LNCaP clone FGC (cell line): ENCODE data around the gene AIG1.
"Not testable (repeated sequence)": the region's sequence is repeated elsewhere in the genome, so short reads cannot be mapped to it uniquely, and the experiment has no call there.

Experiments used
- DNase-seq: peaks from one replicate; pipeline ENCODE4 v3.0.0-alpha.2; 2011; ENCODE audit warnings: low read depth
- H3K4me3 ChIP-seq: 2 replicates; pipeline ENCODE4 v1.5.1; 2011; ENCODE audit warnings: mild to moderate bottlenecking, low read depth, low read length, control low read depth
- CTCF ChIP-seq: IDR thresholded peaks from 2 replicates; pipeline ENCODE4 v1.5.1; 2012; ENCODE audit warnings: mild to moderate bottlenecking; ENCODE audit not compliant: control insufficient read depth, insufficient read depth; ENCODE audit errors: extremely low read depth

The AIG1 gene

GRCh38 chr6:143295932-143296331 lies 235.2 kb downstream of the AIG1 start:
- no peak for TF ChIP-seq CTCF
- H3K4me3 ChIP-seq: no peak overlapping the region
- no peak for DNase-seq

GRCh38 chr6:143298071-143298470 lies 237.4 kb downstream of the AIG1 start:
- no peak for TF ChIP-seq CTCF
- DNase-seq: no peak
- no peak overlapping the region for H3K4me3 ChIP-seq

- no peak for DNase-seq
- TF ChIP-seq CTCF: no peak
- no peak overlapping the region for H3K4me3 ChIP-seq
These were observed 238.8 kb downstream of the AIG1 start for GRCh38 chr6:143299253-143300166.

GRCh38 chr6:143301188-143301587 lies 240.5 kb downstream of the AIG1 start:
- H3K4me3 ChIP-seq: no peak overlapping the region
- no peak for DNase-seq
- TF ChIP-seq CTCF: no peak

- DNase-seq, H3K4me3 ChIP-seq: not testable (repeated sequence)
These were observed 247.1 kb downstream of the AIG1 start for GRCh38 chr6:143307760-143308159.

GRCh38 chr6:143313163-143313562 lies 252.5 kb downstream of the AIG1 start:
- DNase-seq: no peak
- TF ChIP-seq CTCF: no peak
- H3K4me3 ChIP-seq: no peak overlapping the region

GRCh38 chr6:143321491-143322086 lies 260.9 kb downstream of the AIG1 start:
- no peak for TF ChIP-seq CTCF
- no peak for DNase-seq
- no peak overlapping the region for H3K4me3 ChIP-seq
